Right atrium auricular region (tissue), 2 donors: Measurements from ENCODE around the gene ASB10. TPM values are rescaled to one million over a fixed set of nuclear protein-coding genes. Genes with fewer than 3 reads are reported as not detected.

Source experiments
- DNase-seq: peaks from one replicate; pipeline ENCODE4 v3.0.0-alpha.2; 2019; ENCODE audit warnings: low spot score
- H3K27ac ChIP-seq, 2 donors: fragments of 200-600 bp; sonication (generic); 1 replicate in 1 of 2; 2 replicates in 1 of 2; pipeline ENCODE4 v1.5.1; 2016 to 2019
- H3K27me3 ChIP-seq, 2 donors: fragments of 200-600 bp; sonication (generic); one replicate each; pipeline versions ENCODE4 v1.5.1 to v1.6.0; 2017 to 2019
- H3K36me3 ChIP-seq: fragments of 200-600 bp; sonication (generic); one replicate; pipeline ENCODE4 v1.5.1; 2016
- H3K4me1 ChIP-seq, 2 donors: fragments of 200-600 bp; sonication (generic); one replicate each; pipeline versions ENCODE4 v1.5.1 to v1.6.0; 2017 to 2019
- H3K4me3 ChIP-seq, 2 donors: fragments of 200-600 bp; sonication (generic); 1 replicate in 1 of 2; 2 replicates in 1 of 2; pipeline ENCODE4 v1.5.1; 2017 to 2019; ENCODE audit warnings: mild to moderate bottlenecking in 1 of 2, moderate library complexity in 1 of 2
- H3K9me3 ChIP-seq, 2 donors: fragments of 200-600 bp; sonication (generic); one replicate each; pipeline ENCODE4 v1.5.1; 2019
- total RNA-seq, 2 donors: library from RNA; depleted of rRNA; stranded (reverse); fragments of >200 nt; gene quantifications; one replicate each; pipeline ENCODE4 v1.1.0, GENCODE V29; 2016
- TF ChIP-seq, protein P1 (sequence below), 2 donors: fragments of 200-600 bp; sonication (generic); IDR thresholded peaks; one replicate each; pipeline ENCODE4 v1.5.1; 2019; ENCODE audit warnings: antibody characterized with exemption in 2 of 2

Gene ASB10
- total RNA-seq, 2 donors from 2014 or later, result 4.0 to 11.6 TPM

DNA sequence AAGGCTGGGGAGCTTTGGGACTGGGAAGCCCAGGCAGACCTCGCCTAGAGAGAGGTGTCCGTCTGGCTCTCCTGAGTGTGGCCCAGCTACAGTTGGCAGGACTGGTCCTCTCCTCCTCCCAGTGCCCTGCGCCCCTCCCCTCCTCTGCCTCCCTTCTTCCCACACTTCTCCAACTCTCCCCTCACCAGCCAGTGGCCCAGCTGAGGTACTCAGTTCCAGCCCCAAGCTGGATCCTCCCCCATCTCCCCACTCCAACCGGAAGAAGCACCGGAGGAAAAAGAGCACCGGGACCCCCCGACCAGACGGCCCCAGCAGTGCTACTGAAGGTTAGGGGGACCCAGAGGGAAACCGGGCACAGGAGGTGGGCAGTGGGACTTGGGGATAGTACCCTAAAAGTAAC, 47.3 kb downstream of the ASB10 start:
- Histone ChIP-seq H3K4me1 (peaks cover 0 to 42% of the 10 kb centered on the region in 2 donors), H3K9me3 (no peaks in the 10 kb centered on the region), H3K36me3 (peaks cover 32% of the 10 kb centered on the region), H3K27ac (no peak overlapping the region), H3K27me3 (no peaks in the 10 kb centered on the region), H3K4me3 (no peak overlapping the region)
- DNase-seq, result no peak
- TF ChIP-seq, protein P1, sequence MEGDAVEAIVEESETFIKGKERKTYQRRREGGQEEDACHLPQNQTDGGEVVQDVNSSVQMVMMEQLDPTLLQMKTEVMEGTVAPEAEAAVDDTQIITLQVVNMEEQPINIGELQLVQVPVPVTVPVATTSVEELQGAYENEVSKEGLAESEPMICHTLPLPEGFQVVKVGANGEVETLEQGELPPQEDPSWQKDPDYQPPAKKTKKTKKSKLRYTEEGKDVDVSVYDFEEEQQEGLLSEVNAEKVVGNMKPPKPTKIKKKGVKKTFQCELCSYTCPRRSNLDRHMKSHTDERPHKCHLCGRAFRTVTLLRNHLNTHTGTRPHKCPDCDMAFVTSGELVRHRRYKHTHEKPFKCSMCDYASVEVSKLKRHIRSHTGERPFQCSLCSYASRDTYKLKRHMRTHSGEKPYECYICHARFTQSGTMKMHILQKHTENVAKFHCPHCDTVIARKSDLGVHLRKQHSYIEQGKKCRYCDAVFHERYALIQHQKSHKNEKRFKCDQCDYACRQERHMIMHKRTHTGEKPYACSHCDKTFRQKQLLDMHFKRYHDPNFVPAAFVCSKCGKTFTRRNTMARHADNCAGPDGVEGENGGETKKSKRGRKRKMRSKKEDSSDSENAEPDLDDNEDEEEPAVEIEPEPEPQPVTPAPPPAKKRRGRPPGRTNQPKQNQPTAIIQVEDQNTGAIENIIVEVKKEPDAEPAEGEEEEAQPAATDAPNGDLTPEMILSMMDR (IDR thresholded peaks at IDR 0.05), result no peak

DNA sequence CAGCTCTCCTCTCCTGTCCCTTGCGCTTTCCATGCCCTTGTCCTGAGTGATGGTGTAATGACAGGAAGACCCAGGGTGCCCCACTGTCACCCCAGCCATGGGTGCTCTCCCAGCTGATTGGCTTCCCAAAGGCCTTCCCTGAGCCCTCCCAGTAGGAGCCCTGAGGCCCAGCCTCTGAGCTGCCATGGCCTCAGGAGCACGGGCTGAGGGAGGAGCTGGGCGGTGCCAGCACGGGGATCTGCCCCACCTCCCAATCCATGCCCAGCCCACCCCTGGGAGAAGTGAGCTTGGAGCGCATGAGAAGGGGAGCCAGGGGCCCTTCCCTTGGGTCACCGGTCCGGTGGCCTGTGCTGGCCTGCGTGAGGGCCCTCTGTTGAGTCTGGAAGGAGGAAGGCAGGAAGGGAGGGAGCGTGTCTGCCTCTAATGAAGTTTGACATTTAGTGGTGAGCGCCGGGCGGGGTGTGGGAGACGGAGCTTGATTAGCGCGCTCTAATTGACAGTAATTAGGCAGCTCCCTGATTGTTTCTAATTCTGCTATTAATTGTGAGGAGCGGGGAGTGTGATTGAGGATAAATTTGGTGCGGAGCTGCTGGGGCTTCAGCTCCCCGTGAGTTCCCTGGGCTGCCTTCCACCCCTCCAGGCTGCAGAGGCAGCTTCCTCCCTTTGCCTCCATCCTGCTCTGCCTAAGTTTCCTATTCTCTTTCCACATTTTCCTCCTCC, 47.8 kb downstream of the ASB10 start:
- Histone ChIP-seq H3K9me3 (no peaks in the 10 kb centered on the region), H3K27me3 (no peaks in the 10 kb centered on the region), H3K4me1 (peaks cover 0 to 47% of the 10 kb centered on the region in 2 donors), H3K36me3 (peaks cover 37% of the 10 kb centered on the region), H3K4me3 (no peak overlapping the region), H3K27ac (no peak overlapping the region)
- TF ChIP-seq, protein P1 (IDR thresholded peaks at IDR 0.05), result no peak
- DNase-seq, result no peak

DNA sequence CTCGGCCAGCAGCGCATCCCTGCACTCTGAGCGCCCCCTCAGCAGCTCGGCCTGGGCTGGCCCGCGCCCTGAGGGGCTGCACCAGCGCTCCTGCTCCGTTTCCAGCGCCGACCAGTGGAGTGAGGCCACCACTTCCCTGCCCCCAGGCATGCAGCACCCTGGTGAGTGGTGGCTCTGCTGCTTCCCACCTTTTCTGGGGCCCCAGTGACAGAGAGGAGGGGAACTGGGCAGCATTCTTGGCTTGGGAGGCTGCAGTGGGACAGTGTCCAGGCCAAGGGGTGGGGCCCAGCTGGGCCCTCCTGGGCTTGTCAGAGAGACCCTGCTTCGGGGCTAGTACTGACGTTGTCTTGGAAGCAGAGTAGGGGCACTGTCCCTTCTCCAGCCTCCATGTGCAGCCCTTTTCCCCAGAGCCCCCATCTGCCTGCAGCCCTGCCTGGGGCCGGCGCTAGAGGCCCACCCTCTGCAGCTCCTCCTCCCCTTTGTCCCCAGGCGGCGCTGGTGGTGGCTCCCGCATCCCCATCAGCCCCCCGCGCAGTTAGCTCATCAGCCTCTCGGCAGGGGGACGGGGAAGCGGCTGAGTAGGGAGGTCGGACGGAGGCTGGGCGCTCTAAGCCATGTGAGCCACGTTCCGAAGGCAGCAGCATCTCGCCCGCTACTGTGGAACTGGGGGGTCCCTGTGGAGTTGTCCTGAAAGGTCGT, 48.7 kb downstream of the ASB10 start:
- Histone ChIP-seq H3K4me3 (no peak overlapping the region), H3K9me3 (no peaks in the 10 kb centered on the region), H3K27me3 (no peaks in the 10 kb centered on the region), H3K4me1 (peaks cover 0 to 43% of the 10 kb centered on the region in 2 donors), H3K27ac (peak overlapping the region; percentile 56 to 64), H3K36me3 (peaks cover 30% of the 10 kb centered on the region)
- DNase-seq, result no peak
- TF ChIP-seq, protein P1 (IDR thresholded peaks at IDR 0.05), result no peak

DNA sequence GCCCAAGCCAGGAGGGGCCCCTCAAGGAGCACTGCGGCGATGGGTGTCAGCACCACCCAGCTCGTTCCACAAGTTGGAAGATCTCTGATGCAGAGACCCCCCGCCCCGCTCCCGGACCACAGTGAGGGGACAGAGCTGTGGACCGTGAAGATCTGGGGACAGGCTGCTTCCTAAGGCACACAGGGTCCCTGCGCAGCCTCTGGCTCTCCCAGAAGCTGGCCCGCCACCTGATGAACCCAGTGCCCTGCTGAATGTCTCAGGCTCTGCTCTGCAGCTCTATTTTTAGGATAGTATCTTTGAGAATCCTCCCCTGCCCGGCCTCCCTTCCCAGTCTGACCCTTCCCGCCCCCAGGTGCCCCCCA, 49.3 kb downstream of the ASB10 start:
- Histone ChIP-seq H3K4me3 (no peak overlapping the region), H3K27ac (peak overlapping the region; percentile 56 to 64), H3K9me3 (no peaks in the 10 kb centered on the region), H3K4me1 (peaks cover 0 to 37% of the 10 kb centered on the region in 2 donors), H3K36me3 (peaks cover 27% of the 10 kb centered on the region), H3K27me3 (no peaks in the 10 kb centered on the region)
- no peak for DNase-seq
- TF ChIP-seq, protein P1 (IDR thresholded peaks at IDR 0.05), result no peak

DNA sequence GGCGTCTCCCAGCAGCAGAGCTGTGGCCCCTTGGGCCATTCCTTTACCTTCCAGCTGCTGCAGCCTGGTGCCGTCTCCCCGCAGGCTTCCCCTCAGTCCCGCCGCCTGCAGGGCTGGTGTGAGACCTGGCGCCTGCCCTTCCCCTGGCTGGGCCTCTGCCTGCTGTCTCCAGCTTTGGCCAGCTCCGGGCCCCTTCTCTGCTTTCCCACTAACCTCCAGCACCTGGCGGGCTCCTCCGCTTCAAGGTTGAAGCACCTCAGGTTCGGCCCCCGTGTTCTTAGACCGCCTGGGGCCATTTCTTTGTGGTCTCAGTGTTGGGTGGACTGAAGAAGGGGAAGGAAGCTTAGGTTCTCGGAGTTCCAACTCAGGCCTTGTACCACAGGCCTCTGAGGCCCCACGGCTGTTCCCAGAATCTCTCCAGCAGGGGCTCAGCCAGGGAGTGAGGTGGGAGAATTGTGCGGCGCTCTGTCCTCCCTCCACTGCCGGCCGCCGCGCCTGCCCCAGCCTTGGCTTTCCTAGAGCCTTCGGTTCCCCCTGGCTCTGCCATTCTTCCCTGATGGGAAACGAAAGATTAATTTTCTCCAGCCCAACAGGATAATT, 49.9 kb downstream of the ASB10 start:
- no peak for DNase-seq
- Histone ChIP-seq H3K27ac (peak overlapping the region; percentile 56 to 64), H3K4me1 (peaks cover 0 to 32% of the 10 kb centered on the region in 2 donors), H3K27me3 (no peaks in the 10 kb centered on the region), H3K9me3 (no peaks in the 10 kb centered on the region), H3K4me3 (no peak overlapping the region), H3K36me3 (peaks cover 22% of the 10 kb centered on the region)
- TF ChIP-seq, protein P1 (IDR thresholded peaks at IDR 0.05), result no peak
